ENCODE measurements around the gene TSPEAR.
"Not testable (repeated sequence)": the region's sequence is repeated elsewhere in the genome, so short reads cannot be mapped to it uniquely, and the experiment has no call there.

The TSPEAR gene

DNA sequence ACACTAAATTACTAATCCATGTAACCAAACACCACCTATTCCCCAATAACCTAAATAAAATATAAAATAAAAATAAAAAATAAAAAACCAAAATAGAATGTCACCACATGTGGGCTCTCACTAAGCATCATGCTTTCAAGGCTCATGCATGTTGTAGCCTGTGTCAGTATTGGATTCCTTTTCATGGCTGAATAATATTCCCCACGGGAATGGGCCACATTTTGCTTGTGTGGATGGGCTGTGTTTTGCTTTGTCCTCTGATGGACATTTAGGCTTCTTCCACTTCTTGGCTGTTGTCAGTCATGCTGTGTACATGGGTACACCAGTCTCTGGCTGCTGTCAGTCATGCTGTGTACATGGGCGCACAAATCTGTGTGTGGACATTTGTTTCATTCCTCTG is 122.3 kb downstream of the TSPEAR start:
- Histone ChIP-seq H3K4me1 (ENCODE audit: control insufficient read depth in 5 of 5, insufficient read depth in 5 of 5, low read length in 5 of 5) (peaks cover 2 to 24% (median 4%) of the 10 kb centered on the region in 5 donors), H3K9me3 (ENCODE audit: control insufficient read depth in 5 of 5, low read length in 5 of 5) (peaks cover 0 to 10% (median 0%) of the 10 kb centered on the region in 5 donors), H3K9ac (ENCODE audit: low read length in 5 of 5) (no peak overlapping the region), H3K27me3 (ENCODE audit: control insufficient read depth in 5 of 5, insufficient read depth in 4 of 5, low read length in 5 of 5) (peaks cover 6 to 21% (median 13%) of the 10 kb centered on the region in 5 donors), H3K4me3 (ENCODE audit: low read depth in 1 of 5, low read length in 5 of 5) (no peak overlapping the region), H3K36me3 (ENCODE audit: control insufficient read depth in 5 of 5, insufficient read depth in 5 of 5, low read length in 5 of 5) (no peaks in the 10 kb centered on the region), H3K27ac (ENCODE audit: low read depth, low read length) (no peak overlapping the region)

DNA sequence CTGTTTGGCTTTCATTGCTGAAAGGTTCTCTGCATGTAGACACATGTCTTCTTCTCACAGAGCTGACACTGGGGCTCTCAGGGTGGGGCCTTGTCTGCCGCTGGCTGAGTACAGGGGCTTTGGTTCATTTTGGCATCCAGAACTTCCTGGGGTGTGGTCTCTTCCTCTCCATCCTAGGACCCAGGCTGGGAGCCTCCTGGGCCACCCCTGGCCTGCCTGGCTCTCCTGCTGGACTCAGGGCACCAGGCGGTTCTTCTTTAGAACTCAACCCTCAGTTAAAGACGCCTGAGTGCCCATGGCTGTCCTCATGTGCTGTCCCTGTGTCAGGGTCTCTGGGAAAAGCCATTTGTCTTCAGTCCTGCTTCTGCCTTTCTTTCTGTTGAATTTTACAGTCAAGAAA is 125.5 kb downstream of the TSPEAR start:
- Histone ChIP-seq H3K4me1 (ENCODE audit: control insufficient read depth in 5 of 5, insufficient read depth in 5 of 5, low read length in 5 of 5) (no peaks in the 10 kb centered on the region), H3K4me3 (ENCODE audit: low read depth in 1 of 5, low read length in 5 of 5) (no peak overlapping the region), H3K36me3 (ENCODE audit: control insufficient read depth in 5 of 5, insufficient read depth in 5 of 5, low read length in 5 of 5) (no peaks in the 10 kb centered on the region), H3K9ac (ENCODE audit: low read length in 5 of 5) (no peak overlapping the region), H3K27me3 (ENCODE audit: control insufficient read depth in 5 of 5, insufficient read depth in 4 of 5, low read length in 5 of 5) (peaks cover 6 to 18% (median 16%) of the 10 kb centered on the region in 5 donors), H3K9me3 (ENCODE audit: control insufficient read depth in 5 of 5, low read length in 5 of 5) (peaks cover 0 to 17% (median 7%) of the 10 kb centered on the region in 5 donors), H3K27ac (ENCODE audit: low read depth, low read length) (no peak overlapping the region)

DNA sequence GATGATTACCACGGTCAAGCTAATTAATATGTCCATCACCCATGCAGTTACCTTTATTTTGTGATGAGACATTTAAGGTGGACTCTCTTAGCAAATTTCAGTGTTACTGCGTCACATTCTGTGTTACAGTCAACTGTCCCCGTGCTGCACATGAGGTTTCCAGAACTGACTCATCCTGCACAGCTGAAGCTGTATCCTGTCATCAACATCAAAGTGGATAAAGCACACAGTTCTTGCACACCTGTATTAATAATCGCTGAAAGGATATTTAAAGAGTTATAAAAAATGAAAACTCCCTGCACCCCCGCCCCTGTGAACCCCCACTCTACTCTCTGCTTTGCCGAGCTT is 127.6 kb downstream of the TSPEAR start:
- H3K36me3 ChIP-seq (ENCODE audit: control insufficient read depth in 5 of 5, insufficient read depth in 5 of 5, low read length in 5 of 5): no peaks in the 10 kb centered on the region
- no peak overlapping the region for H3K27ac ChIP-seq (ENCODE audit: low read depth, low read length)
- H3K4me1 ChIP-seq (ENCODE audit: control insufficient read depth in 5 of 5, insufficient read depth in 5 of 5, low read length in 5 of 5): no peaks in the 10 kb centered on the region
- H3K27me3 ChIP-seq (ENCODE audit: control insufficient read depth in 5 of 5, insufficient read depth in 4 of 5, low read length in 5 of 5): peaks cover 6 to 15% (median 11%) of the 10 kb centered on the region in 5 donors
- H3K9me3 ChIP-seq (ENCODE audit: control insufficient read depth in 5 of 5, low read length in 5 of 5): peaks cover 0 to 19% (median 14%) of the 10 kb centered on the region in 5 donors
- no peak overlapping the region for H3K4me3 ChIP-seq (ENCODE audit: low read depth in 1 of 5, low read length in 5 of 5)
- no peak overlapping the region for H3K9ac ChIP-seq (ENCODE audit: low read length in 5 of 5)

DNA sequence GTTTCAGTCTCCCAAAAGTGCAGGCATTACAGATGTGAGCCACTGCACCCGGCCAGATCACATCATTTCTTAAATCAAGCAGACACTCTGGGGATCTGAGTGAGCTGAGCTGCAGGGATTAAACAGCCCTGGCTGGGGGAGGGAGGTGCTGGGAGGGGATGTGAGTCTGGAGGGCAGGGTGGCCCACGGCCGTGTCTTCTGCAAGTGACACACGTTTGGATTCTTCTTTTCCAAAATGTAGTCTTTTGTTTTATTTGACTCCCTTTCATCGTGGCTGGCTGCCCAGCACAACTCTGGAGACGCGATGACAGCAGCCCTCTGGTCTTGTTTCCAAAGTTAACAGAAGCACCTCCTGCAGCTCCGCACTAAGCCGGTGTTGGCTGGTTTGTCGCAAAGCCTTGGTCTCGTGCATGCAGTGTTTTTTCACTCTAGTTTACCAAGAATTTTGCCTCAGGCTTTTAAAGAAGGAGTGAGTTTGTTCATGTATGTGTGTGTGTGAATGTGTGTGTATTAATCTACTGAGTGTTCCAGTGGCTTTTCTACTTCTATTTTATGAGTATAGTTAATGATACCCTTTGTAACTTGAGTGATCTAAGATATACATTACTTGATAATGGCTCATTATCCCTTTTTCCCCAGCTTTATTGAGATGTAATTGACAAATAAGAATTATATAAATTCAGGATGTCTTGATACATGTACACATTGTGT is 128.1 kb downstream of the TSPEAR start:
- peaks cover 0 to 24% (median 14%) of the 10 kb centered on the region in 5 donors for H3K9me3 ChIP-seq (ENCODE audit: control insufficient read depth in 5 of 5, low read length in 5 of 5)
- no peak overlapping the region for H3K27ac ChIP-seq (ENCODE audit: low read depth, low read length)
- no peaks in the 10 kb centered on the region for H3K4me1 ChIP-seq (ENCODE audit: control insufficient read depth in 5 of 5, insufficient read depth in 5 of 5, low read length in 5 of 5)
- no peak overlapping the region for H3K4me3 ChIP-seq (ENCODE audit: low read depth in 1 of 5, low read length in 5 of 5)
- H3K9ac ChIP-seq (ENCODE audit: low read length in 5 of 5): no peak overlapping the region
- H3K36me3 ChIP-seq (ENCODE audit: control insufficient read depth in 5 of 5, insufficient read depth in 5 of 5, low read length in 5 of 5): no peaks in the 10 kb centered on the region
- H3K27me3 ChIP-seq (ENCODE audit: control insufficient read depth in 5 of 5, insufficient read depth in 4 of 5, low read length in 5 of 5): peaks cover 6 to 15% (median 11%) of the 10 kb centered on the region in 5 donors

DNA sequence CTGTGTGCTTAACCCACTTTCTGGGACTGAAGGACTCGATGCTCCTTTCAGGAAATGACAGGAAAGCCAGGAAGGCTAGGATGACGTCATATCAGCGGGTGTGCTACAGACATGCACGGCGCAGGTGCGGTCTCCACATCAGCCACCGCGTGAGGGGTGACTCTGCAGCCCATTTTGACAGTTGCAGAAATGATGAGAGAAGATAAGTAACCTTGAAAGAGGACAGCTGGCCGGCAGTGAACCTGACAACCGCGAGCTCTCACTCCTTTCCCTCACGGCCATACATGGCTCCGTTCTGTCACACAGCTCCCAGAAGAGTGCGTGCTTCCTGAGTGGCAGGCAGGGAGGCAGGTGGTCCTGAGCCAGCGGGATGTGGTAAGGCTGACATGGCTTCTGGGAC is 129.3 kb downstream of the TSPEAR start:
- peaks cover 6 to 15% (median 11%) of the 10 kb centered on the region in 5 donors for H3K27me3 ChIP-seq (ENCODE audit: control insufficient read depth in 5 of 5, insufficient read depth in 4 of 5, low read length in 5 of 5)
- no peaks in the 10 kb centered on the region for H3K4me1 ChIP-seq (ENCODE audit: control insufficient read depth in 5 of 5, insufficient read depth in 5 of 5, low read length in 5 of 5)
- H3K36me3 ChIP-seq (ENCODE audit: control insufficient read depth in 5 of 5, insufficient read depth in 5 of 5, low read length in 5 of 5): no peaks in the 10 kb centered on the region
- no peak overlapping the region for H3K9ac ChIP-seq (ENCODE audit: low read length in 5 of 5)
- no peak overlapping the region for H3K27ac ChIP-seq (ENCODE audit: low read depth, low read length)
- no peak overlapping the region for H3K4me3 ChIP-seq (ENCODE audit: low read depth in 1 of 5, low read length in 5 of 5)
- peaks cover 3 to 29% (median 19%) of the 10 kb centered on the region in 5 donors for H3K9me3 ChIP-seq (ENCODE audit: control insufficient read depth in 5 of 5, low read length in 5 of 5)

DNA sequence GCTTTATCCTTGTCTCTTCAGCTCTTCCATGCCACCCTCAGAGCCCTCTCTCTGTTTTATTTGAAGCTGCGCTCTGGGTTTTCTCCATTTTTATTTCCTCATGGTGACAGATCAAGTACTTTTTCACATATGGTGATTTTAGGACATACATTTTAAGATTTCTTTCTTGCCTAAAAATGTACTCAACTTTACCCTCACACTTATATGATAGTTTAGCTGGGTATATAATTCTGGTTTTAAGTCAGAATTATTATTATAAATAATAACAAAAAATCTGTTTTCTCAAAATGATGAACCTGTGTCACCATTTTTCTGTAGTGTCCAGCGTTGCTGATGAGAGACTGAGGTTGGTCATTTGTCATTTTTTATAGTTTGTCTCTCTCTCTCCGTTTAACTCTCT is 130.2 kb downstream of the TSPEAR start:
- Histone ChIP-seq H3K27me3 (ENCODE audit: control insufficient read depth in 5 of 5, insufficient read depth in 4 of 5, low read length in 5 of 5) (peaks cover 6 to 15% (median 11%) of the 10 kb centered on the region in 5 donors), H3K27ac (ENCODE audit: low read depth, low read length) (no peak overlapping the region), H3K4me1 (ENCODE audit: control insufficient read depth in 5 of 5, insufficient read depth in 5 of 5, low read length in 5 of 5) (no peaks in the 10 kb centered on the region), H3K36me3 (ENCODE audit: control insufficient read depth in 5 of 5, insufficient read depth in 5 of 5, low read length in 5 of 5) (no peaks in the 10 kb centered on the region), H3K9me3 (ENCODE audit: control insufficient read depth in 5 of 5, low read length in 5 of 5) (peaks cover 7 to 34% (median 27%) of the 10 kb centered on the region in 5 donors), H3K4me3 (ENCODE audit: low read depth in 1 of 5, low read length in 5 of 5) (no peak overlapping the region), H3K9ac (ENCODE audit: low read length in 5 of 5) (no peak overlapping the region)

DNA sequence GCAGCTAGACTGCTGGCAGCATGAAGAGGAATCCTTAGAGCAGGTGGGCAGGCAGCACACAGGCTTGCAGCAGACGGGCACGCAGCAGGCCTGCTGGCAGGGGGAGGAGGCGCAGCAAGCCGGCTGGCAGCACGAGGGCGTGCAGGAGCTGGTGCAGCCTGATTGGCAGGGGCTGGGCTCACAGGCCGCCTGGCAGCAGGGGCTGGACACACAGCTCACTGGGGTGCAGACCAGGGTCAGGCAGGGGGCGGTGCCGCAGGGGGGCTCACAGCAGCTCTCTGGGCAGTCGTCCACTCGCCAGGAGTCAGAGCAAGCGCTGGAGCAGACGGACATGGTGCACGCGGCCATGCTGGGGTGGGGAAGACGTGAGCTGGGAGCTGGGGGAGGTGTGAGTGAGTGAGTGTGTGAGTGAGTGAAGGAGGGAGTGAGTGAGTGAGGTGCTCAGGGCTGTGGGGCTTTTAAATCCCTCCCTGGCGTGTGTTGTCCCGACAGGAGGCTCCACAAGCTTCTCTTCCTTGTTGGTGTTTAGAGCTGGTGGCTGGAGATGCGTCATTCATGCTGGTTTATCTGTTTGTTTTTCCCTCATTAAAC is 131.0 kb downstream of the TSPEAR start, which contains the start of gene KRTAP10-5:
Gene KRTAP10-5 (minus strand): TSS at position 374 of the 591 bp plus-strand sequence. CDS start 26 bp downstream, at position 348.
- not testable (repeated sequence) for H3K27ac ChIP-seq (ENCODE audit: low read depth, low read length); H3K36me3 ChIP-seq (ENCODE audit: control insufficient read depth in 5 of 5, insufficient read depth in 5 of 5, low read length in 5 of 5); H3K9ac ChIP-seq (ENCODE audit: low read length in 5 of 5); H3K4me1 ChIP-seq (ENCODE audit: control insufficient read depth in 5 of 5, insufficient read depth in 5 of 5, low read length in 5 of 5); H3K27me3 ChIP-seq (ENCODE audit: control insufficient read depth in 5 of 5, insufficient read depth in 4 of 5, low read length in 5 of 5); H3K4me3 ChIP-seq (ENCODE audit: low read depth in 1 of 5, low read length in 5 of 5)
- peaks cover 7 to 33% (median 29%) of the 10 kb centered on the region in 5 donors for H3K9me3 ChIP-seq (ENCODE audit: control insufficient read depth in 5 of 5, low read length in 5 of 5)

DNA sequence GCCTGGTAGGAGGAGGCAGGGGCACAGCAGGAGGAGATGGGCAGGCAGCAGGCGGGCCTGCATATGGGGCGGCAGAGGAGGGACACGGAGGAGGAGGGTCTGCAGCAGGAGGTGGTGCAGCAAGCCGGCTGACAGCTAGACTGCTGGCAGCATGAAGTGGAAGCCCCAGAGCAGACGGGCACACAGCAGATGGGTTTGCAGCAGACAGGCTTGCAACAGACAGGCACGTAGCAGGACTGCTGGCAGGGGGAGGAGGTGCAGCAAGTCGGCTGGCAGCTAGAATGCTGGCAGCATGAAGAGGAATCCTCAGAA is 131.6 kb downstream of the TSPEAR start:
- H3K27me3 ChIP-seq (ENCODE audit: control insufficient read depth in 5 of 5, insufficient read depth in 4 of 5, low read length in 5 of 5): peaks cover 0 to 9% (median 6%) of the 10 kb centered on the region in 5 donors
- no peak overlapping the region for H3K27ac ChIP-seq (ENCODE audit: low read depth, low read length)
- H3K4me1 ChIP-seq (ENCODE audit: control insufficient read depth in 5 of 5, insufficient read depth in 5 of 5, low read length in 5 of 5): no peaks in the 10 kb centered on the region
- H3K9me3 ChIP-seq (ENCODE audit: control insufficient read depth in 5 of 5, low read length in 5 of 5): peaks cover 7 to 33% (median 29%) of the 10 kb centered on the region in 5 donors
- no peak overlapping the region for H3K4me3 ChIP-seq (ENCODE audit: low read depth in 1 of 5, low read length in 5 of 5)
- no peaks in the 10 kb centered on the region for H3K36me3 ChIP-seq (ENCODE audit: control insufficient read depth in 5 of 5, insufficient read depth in 5 of 5, low read length in 5 of 5)
- H3K9ac ChIP-seq (ENCODE audit: low read length in 5 of 5): no peak overlapping the region

DNA sequence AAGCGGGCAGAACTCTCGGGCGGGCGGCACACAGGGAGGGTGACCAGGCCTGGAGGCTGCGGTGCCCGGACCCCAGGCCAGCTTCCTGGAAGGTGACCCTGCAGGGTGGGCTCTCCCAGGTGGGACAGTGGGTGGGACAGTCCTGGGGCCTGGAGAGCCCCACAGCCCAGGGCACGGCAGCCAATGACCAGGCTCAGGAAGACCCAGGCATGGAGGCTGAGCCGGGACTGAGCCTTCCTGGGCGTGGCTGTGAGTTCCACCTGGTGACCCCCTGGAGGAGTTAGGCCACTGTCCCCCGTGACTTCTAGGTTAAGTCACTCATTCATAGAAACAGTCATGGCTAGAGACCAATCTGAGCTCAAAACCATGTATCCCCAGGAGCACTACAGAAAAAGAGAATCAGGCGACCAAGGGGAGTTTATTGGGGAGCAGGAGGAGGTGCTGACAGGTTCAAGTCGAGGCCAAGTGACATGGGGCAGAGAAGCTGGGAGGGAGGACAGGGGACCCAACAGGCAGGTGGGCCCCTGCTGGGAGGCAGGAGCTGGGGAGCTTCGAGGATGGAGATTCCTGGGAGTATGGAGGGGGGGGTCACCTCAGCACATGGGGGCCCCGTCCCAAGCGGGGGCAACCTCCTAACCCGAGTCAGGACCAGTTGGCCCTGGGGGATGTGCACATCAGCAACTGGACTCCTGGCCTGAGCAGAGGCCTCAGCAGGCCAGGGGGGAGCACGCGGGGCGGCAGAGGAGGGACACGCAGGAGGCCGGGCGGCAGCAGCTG is 132.1 kb downstream of the TSPEAR start:
- Histone ChIP-seq H3K4me1 (ENCODE audit: control insufficient read depth in 5 of 5, insufficient read depth in 5 of 5, low read length in 5 of 5) (peaks cover 0 to 4% (median 0%) of the 10 kb centered on the region in 5 donors), H3K9ac (ENCODE audit: low read length in 5 of 5) (no peak overlapping the region), H3K27ac (ENCODE audit: low read depth, low read length) (no peak overlapping the region), H3K4me3 (ENCODE audit: low read depth in 1 of 5, low read length in 5 of 5) (no peak overlapping the region), H3K27me3 (ENCODE audit: control insufficient read depth in 5 of 5, insufficient read depth in 4 of 5, low read length in 5 of 5) (peaks cover 0 to 12% (median 6%) of the 10 kb centered on the region in 5 donors), H3K9me3 (ENCODE audit: control insufficient read depth in 5 of 5, low read length in 5 of 5) (peaks cover 7 to 33% (median 29%) of the 10 kb centered on the region in 5 donors), H3K36me3 (ENCODE audit: control insufficient read depth in 5 of 5, insufficient read depth in 5 of 5, low read length in 5 of 5) (no peaks in the 10 kb centered on the region)

Measured in subcutaneous abdominal adipose tissue (tissue), 5 donors.